K562 (cell line): ENCODE data around the gene SUMF1. TPM values are rescaled to one million over a fixed set of nuclear protein-coding genes. Genes with fewer than 3 reads are reported as not detected.

ENCODE experiments used
- CXXC5 ChIP-seq: fragments of 250-450 bp; sonication (Bioruptor Pico); IDR thresholded peaks from 2 replicates; pipeline ENCODE4 v1.8.0; 2022; ENCODE audit warnings: inconsistent platforms, mild to moderate bottlenecking, moderate library complexity
- FOXA1 ChIP-seq: fragments of 450-650 bp; IDR thresholded peaks from 2 replicates; pipeline ENCODE4 v1.6.1; 2016; ENCODE audit warnings: mild to moderate bottlenecking, borderline replicate concordance
- FOXJ3 ChIP-seq: sonication (generic); formaldehyde crosslinking; IDR thresholded peaks from 2 replicates; pipeline ENCODE4 v1.4.0; 2020; ENCODE audit warnings: mild to moderate bottlenecking, missing genetic modification reagents
- GATA2 ChIP-seq: sonication (generic); formaldehyde crosslinking; IDR thresholded peaks from 2 replicates; pipeline ENCODE4 v1.4.0; 2020; ENCODE audit warnings: mild to moderate bottlenecking, missing genetic modification reagents
- JUND ChIP-seq, 2 experiments: IDR thresholded peaks; 2 replicates in 1 of 2; 3 replicates in 1 of 2; pipeline ENCODE4 v1.6.1; 2011; ENCODE audit warnings: borderline replicate concordance in 2 of 2, low read depth in 2 of 2, low read length in 2 of 2, improper control_type of control experiment in 1 of 2, missing biosample characterization in 1 of 2, missing genetic modification characterization in 1 of 2, missing genetic modification reagents in 1 of 2
- MBD2 ChIP-seq: sonication (generic); IDR thresholded peaks from 2 replicates; pipeline ENCODE4 v1.6.1; 2016; ENCODE audit warnings: low read depth, borderline replicate concordance
- MYBL2 ChIP-seq, 2 experiments: fragments of 450-650 bp in 1 of 2; sonication (generic) in 1 of 2; formaldehyde crosslinking in 1 of 2; IDR thresholded peaks; 2 replicates each; pipeline versions ENCODE4 v1.6.1 to v1.8.1; 2017 to 2022; ENCODE audit warnings: borderline replicate concordance in 1 of 2, inconsistent platforms in 1 of 2, low read depth in 1 of 2, mild to moderate bottlenecking in 1 of 2, missing genetic modification reagents in 1 of 2, moderate library complexity in 1 of 2
- MYNN ChIP-seq, 2 experiments: sonication (generic); formaldehyde crosslinking in 1 of 2; IDR thresholded peaks; 2 replicates each; pipeline versions ENCODE4 v1.5.0 to v1.6.1; 2016 to 2020; ENCODE audit warnings: antibody characterized with exemption in 1 of 2, missing genetic modification reagents in 1 of 2
- RBM17 ChIP-seq: fragments of 200-400 bp; formaldehyde crosslinking; IDR thresholded peaks from 2 replicates; pipeline ENCODE4 v1.6.1; 2017; ENCODE audit warnings: low read depth, mild to moderate bottlenecking, low read length, borderline replicate concordance
- ZNF3 ChIP-seq: fragments of 250-450 bp; sonication (Bioruptor Pico); IDR thresholded peaks from 2 replicates; pipeline ENCODE4 v1.5.0; 2021; ENCODE audit warnings: mild to moderate bottlenecking, moderate library complexity
- polyA plus RNA-seq, 8 experiments: library from polyadenylated mRNA; depleted of rRNA in 4 of 8; stranded (reverse) in 5 of 8; unstranded in 3 of 8; fragments of >200 nt; fragmentation: Nextera tagmentation in 2 of 8; fragmentation: Illumina TruSeq in 1 of 8; extraction: Ambion mirVana in 2 of 8; extraction: Trizol in 1 of 8; gene quantifications; 2 replicates each; pipeline versions ENCODE4 v1.2.1 to v1.2.3, GENCODE V29; 2011 to 2014; ENCODE audit warnings: inconsistent platforms in 1 of 8, missing spikeins in 1 of 8
- total RNA-seq, 7 experiments: library from RNA; depleted of rRNA in 6 of 7; stranded (reverse); fragments of >200 nt in 6 of 7; fragmentation: Illumina TruSeq in 2 of 7; extraction: Trizol in 2 of 7; gene quantifications; 2 replicates each; pipeline versions ENCODE4 v1.2.1 to v1.2.3, GENCODE V29; 2011 to 2021; ENCODE audit warnings: low replicate concordance in 1 of 7
- TF ChIP-seq, protein P1 (sequence below): fragments of 450-650 bp; formaldehyde crosslinking; IDR thresholded peaks from 2 replicates; pipeline ENCODE4 v1.4.0; 2020; ENCODE audit warnings: mild to moderate bottlenecking, moderate library complexity
- TF ChIP-seq, protein P2 (sequence below): sonication (generic); IDR thresholded peaks from 2 replicates; pipeline ENCODE4 v1.6.1; 2016
- TF ChIP-seq, protein P3 (sequence below), 2 experiments: fragments of 450-650 bp; formaldehyde crosslinking in 1 of 2; IDR thresholded peaks; 2 replicates each; pipeline versions ENCODE4 v1.4.0 to v1.6.1; 2014 to 2020; ENCODE audit warnings: mild to moderate bottlenecking in 2 of 2, borderline replicate concordance in 1 of 2, low read depth in 1 of 2

The SUMF1 gene
- total and polyA plus RNA-seq, 9 of the 15 experiments (the other 6 are each of a cell fraction or from before 2014, with no cell fraction given), result 1.3 to 7.4 (median 4.2) TPM

DNA sequence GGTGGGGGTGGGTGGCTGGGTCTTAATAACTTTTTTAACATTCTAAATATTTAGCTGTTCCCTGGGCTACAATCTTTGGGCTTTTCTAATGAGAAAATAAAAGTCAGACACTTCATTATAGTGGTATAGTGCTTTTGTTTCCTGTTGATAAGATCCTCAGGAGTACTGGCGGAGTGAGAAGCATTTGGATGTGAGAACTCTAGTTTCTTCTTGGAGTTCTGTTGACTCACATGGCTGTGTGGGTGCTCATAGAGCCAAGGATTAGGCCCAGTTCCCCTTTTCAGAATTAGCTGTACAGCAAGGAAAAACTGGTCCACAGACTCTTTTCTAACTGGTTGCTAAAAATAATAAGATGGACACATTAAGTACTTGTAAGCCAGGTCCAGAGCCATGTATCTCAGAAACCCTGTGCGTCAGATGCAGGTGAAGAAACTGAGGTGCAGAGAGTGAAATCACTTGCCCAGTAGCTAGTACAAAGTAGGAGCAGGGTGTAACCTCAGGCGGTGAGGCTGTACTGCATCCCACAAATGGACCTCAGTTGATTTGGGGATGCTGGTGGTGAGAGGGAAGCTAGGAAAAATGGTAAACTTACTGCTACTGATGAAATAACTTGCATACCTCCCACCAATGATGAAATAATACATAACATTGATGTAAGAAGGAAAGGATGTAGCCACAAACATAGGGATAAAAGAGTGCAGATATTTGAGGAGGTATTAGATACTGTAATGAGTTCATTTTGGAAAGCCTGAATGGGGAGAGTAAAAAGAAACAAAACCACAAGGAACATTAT is 28.4 kb upstream of the SUMF1 start (continued):
- TF ChIP-seq JUND (IDR thresholded peaks at IDR 0.05; ENCODE audit: borderline replicate concordance, low read depth, low read length) (peak; percentile 63; the same call in 1 of the 2 replicates), JUND (tag; IDR thresholded peaks at IDR 0.05; ENCODE audit: borderline replicate concordance, low read depth, low read length) (peak; percentile 19; the same call in 1 of the 3 replicates), ZNF3 (CRISPR knock-in tag) (no peak), FOXJ3 (0 out of 2 replicates have a peak, but pooled peaks have one; percentile 21), RBM17 (no peak), CXXC5 (CRISPR knock-in tag) (peak; percentile 37; the same call in 1 of the 2 replicates), MYNN (IDR thresholded peaks at IDR 0.05) (peak; percentile 96), MYNN (CRISPR knock-in tag; IDR thresholded peaks at IDR 0.05) (no peak), MBD2 (0 out of 2 replicates have a peak, but pooled peaks have one; percentile 9), MYBL2 (IDR thresholded peaks at IDR 0.05; ENCODE audit: low read depth) (no peak), MYBL2 (CRISPR knock-in tag; IDR thresholded peaks at IDR 0.05; ENCODE audit: borderline replicate concordance) (no peak), GATA2 (CRISPR knock-in tag) (0 out of 2 replicates have a peak, but pooled peaks have one; percentile 17), FOXA1 (no peak)
- TF ChIP-seq, protein P1, sequence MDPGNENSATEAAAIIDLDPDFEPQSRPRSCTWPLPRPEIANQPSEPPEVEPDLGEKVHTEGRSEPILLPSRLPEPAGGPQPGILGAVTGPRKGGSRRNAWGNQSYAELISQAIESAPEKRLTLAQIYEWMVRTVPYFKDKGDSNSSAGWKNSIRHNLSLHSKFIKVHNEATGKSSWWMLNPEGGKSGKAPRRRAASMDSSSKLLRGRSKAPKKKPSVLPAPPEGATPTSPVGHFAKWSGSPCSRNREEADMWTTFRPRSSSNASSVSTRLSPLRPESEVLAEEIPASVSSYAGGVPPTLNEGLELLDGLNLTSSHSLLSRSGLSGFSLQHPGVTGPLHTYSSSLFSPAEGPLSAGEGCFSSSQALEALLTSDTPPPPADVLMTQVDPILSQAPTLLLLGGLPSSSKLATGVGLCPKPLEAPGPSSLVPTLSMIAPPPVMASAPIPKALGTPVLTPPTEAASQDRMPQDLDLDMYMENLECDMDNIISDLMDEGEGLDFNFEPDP (CRISPR knock-in tag), result no peak
- TF ChIP-seq, protein P2, sequence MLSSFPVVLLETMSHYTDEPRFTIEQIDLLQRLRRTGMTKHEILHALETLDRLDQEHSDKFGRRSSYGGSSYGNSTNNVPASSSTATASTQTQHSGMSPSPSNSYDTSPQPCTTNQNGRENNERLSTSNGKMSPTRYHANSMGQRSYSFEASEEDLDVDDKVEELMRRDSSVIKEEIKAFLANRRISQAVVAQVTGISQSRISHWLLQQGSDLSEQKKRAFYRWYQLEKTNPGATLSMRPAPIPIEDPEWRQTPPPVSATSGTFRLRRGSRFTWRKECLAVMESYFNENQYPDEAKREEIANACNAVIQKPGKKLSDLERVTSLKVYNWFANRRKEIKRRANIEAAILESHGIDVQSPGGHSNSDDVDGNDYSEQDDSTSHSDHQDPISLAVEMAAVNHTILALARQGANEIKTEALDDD, result peak; percentile 54; the same call in 1 of the 2 replicates
- TF ChIP-seq, protein P3, sequence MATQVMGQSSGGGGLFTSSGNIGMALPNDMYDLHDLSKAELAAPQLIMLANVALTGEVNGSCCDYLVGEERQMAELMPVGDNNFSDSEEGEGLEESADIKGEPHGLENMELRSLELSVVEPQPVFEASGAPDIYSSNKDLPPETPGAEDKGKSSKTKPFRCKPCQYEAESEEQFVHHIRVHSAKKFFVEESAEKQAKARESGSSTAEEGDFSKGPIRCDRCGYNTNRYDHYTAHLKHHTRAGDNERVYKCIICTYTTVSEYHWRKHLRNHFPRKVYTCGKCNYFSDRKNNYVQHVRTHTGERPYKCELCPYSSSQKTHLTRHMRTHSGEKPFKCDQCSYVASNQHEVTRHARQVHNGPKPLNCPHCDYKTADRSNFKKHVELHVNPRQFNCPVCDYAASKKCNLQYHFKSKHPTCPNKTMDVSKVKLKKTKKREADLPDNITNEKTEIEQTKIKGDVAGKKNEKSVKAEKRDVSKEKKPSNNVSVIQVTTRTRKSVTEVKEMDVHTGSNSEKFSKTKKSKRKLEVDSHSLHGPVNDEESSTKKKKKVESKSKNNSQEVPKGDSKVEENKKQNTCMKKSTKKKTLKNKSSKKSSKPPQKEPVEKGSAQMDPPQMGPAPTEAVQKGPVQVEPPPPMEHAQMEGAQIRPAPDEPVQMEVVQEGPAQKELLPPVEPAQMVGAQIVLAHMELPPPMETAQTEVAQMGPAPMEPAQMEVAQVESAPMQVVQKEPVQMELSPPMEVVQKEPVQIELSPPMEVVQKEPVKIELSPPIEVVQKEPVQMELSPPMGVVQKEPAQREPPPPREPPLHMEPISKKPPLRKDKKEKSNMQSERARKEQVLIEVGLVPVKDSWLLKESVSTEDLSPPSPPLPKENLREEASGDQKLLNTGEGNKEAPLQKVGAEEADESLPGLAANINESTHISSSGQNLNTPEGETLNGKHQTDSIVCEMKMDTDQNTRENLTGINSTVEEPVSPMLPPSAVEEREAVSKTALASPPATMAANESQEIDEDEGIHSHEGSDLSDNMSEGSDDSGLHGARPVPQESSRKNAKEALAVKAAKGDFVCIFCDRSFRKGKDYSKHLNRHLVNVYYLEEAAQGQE (IDR thresholded peaks at IDR 0.05; ENCODE audit: borderline replicate concordance), result peak; percentile 11; the same call in 1 of the 2 replicates
- TF ChIP-seq, protein P3 (CRISPR knock-in tag; IDR thresholded peaks at IDR 0.05; ENCODE audit: low read depth), result no peak
